ENCODE results near the gene AZU1.
"Not testable (repeated sequence)": the region's sequence is repeated elsewhere in the genome, so short reads cannot be mapped to it uniquely, and the experiment has no call there.

Gene AZU1

GRCh38 chr19:810883-811489 lies 16.7 kb upstream of the AZU1 start:
- DNase-seq: no peak

- DNase-seq: no peak
Measured at GRCh38 chr19:811506-812048, 16.1 kb upstream of the AZU1 start.

GRCh38 chr19:812049-812746 lies 15.4 kb upstream of the AZU1 start:
- DNase-seq: no peak

- DNase-seq: no peak
Measured at GRCh38 chr19:812747-813218, 14.9 kb upstream of the AZU1 start.

GRCh38 chr19:813219-814151 lies 14.2 kb upstream of the AZU1 start:
- no peak for DNase-seq

GRCh38 chr19:814152-815078 lies 13.2 kb upstream of the AZU1 start:
- no peak for DNase-seq

- DNase-seq: no peak
Measured at GRCh38 chr19:815079-815774, 12.4 kb upstream of the AZU1 start.

GRCh38 chr19:815775-816499 lies 11.7 kb upstream of the AZU1 start:
- DNase-seq: no peak

GRCh38 chr19:816500-816857 lies 11.2 kb upstream of the AZU1 start:
- DNase-seq: no peak

GRCh38 chr19:820212-820611 lies 7.4 kb upstream of the AZU1 start:
- DNase-seq: not testable (repeated sequence)

- no peak for DNase-seq
Measured at GRCh38 chr19:821231-821824, 6.3 kb upstream of the AZU1 start.

GRCh38 chr19:821825-822503 lies 5.7 kb upstream of the AZU1 start, which contains the start of gene PLPPR3:
TSS of gene PLPPR3 (minus strand) at chr19:821955. CDS start at chr19:821559, 396 bp downstream.
- DNase-seq: peak; percentile 54

- no peak for DNase-seq
Measured at GRCh38 chr19:823565-824121, 4.0 kb upstream of the AZU1 start.

GRCh38 chr19:824885-825284 lies 2.8 kb upstream of the AZU1 start:
- DNase-seq: no peak

- no peak for DNase-seq
Measured at GRCh38 chr19:825897-826644, 1.6 kb upstream of the AZU1 start.

- no peak for DNase-seq
Measured at GRCh38 chr19:827314-827709, 325 bp upstream of the AZU1 start.

GRCh38 chr19:829129-829758 lies 1.6 kb downstream of the AZU1 start:
- DNase-seq: no peak

Measured in NCI-H69 (cell line).